Activated CD8-positive, alpha-beta T cell treated with anti-CD3 and anti-CD28 coated beads for 36 hours (primary cell): Measurements from ENCODE around the gene SP100. TPM values are rescaled to one million over a fixed set of nuclear protein-coding genes. Genes with fewer than 3 reads are reported as not detected.

Source experiments
- ATAC-seq: fragments of 200-7000 bp; cut with Tn5 transposase; one replicate; pipeline ENCODE4 v1.10.0; 2021; ENCODE audit warnings: mild to moderate bottlenecking, moderate library complexity
- CTCF ChIA-PET: fragments of 350-600 bp; sonication (Branson Sonifier 250); formaldehyde crosslinking; loops from one replicate; lab custom pipeline; 2021; ENCODE audit warnings: antibody characterized with exemption; lab: Charles Lee
- POLR2A ChIA-PET: fragments of 350-600 bp; sonication (Branson Sonifier 250); formaldehyde crosslinking; loops from one replicate; lab custom pipeline; 2021; ENCODE audit warnings: antibody characterized with exemption; lab: Charles Lee
- DNase-seq: peaks from one replicate; pipeline ENCODE4 v3.0.0-alpha.2; 2020
- H3K27ac Mint-ChIP-seq: one replicate; pipeline ENCODE4 v1.8.0; 2021; ENCODE audit warnings: mild to moderate bottlenecking, mixed read lengths
- H3K27me3 Mint-ChIP-seq: one replicate; pipeline ENCODE4 v1.8.0; 2021; ENCODE audit warnings: mixed read lengths
- H3K36me3 Mint-ChIP-seq: one replicate; pipeline ENCODE4 v1.8.0; 2021; ENCODE audit warnings: low read depth, mixed read lengths
- H3K4me1 Mint-ChIP-seq: one replicate; pipeline ENCODE4 v1.8.0; 2021; ENCODE audit warnings: low read depth, mixed read lengths
- H3K4me3 Mint-ChIP-seq: one replicate; pipeline ENCODE4 v1.8.0; 2021; ENCODE audit warnings: mild to moderate bottlenecking, moderate library complexity, mixed read lengths
- H3K9me3 Mint-ChIP-seq: one replicate; pipeline ENCODE4 v1.8.0; 2021; ENCODE audit warnings: mixed read lengths
- intact Hi-C: fragments of 100-400 bp; cut with micrococcal nuclease; formaldehyde crosslinking; loops from one replicate; pipeline ENCODE4 v1.10.0; 2022
- total RNA-seq, 2 experiments: library from RNA; stranded (reverse); gene quantifications; one replicate each; pipeline ENCODE4 v1.2.3, GENCODE V29; 2021
- TF ChIP-seq, protein P1 (sequence below): fragments of 200-600 bp; IDR thresholded peaks from one replicate; pipeline ENCODE4 v1.8.0; 2022; ENCODE audit warnings: antibody characterized with exemption, mild to moderate bottlenecking

The SP100 gene
- total RNA-seq, 2 experiments from 2014 or later: 108 TPM

DNA sequence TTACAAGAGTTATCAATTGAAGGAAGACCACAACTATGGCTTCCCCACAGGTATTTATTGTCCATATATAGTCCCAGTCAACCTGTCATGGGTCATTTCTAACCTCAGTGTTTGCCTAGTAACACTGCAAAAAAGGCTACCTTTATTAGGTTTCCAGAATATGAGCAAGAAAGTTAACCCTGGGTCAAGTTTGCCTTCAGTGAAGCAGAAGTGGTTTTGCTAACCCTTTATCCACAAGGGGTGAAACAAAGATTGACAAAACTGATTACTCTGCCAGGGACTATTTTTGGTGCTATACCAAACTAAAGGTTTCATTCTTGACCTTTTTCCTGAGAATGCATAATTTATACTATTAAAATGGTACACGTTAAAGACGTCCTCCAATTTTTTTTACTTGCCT, 28.8 kb downstream of the SP100 start:
- no peak overlapping the region for H3K27ac Mint-ChIP-seq
- no peak overlapping the region for H3K4me3 Mint-ChIP-seq
- ChIA-PET CTCF (no interaction called here), POLR2A (no interaction called here)
- H3K4me1 Mint-ChIP-seq: peaks cover 78% of the 10 kb centered on the region
- TF ChIP-seq, protein P1, sequence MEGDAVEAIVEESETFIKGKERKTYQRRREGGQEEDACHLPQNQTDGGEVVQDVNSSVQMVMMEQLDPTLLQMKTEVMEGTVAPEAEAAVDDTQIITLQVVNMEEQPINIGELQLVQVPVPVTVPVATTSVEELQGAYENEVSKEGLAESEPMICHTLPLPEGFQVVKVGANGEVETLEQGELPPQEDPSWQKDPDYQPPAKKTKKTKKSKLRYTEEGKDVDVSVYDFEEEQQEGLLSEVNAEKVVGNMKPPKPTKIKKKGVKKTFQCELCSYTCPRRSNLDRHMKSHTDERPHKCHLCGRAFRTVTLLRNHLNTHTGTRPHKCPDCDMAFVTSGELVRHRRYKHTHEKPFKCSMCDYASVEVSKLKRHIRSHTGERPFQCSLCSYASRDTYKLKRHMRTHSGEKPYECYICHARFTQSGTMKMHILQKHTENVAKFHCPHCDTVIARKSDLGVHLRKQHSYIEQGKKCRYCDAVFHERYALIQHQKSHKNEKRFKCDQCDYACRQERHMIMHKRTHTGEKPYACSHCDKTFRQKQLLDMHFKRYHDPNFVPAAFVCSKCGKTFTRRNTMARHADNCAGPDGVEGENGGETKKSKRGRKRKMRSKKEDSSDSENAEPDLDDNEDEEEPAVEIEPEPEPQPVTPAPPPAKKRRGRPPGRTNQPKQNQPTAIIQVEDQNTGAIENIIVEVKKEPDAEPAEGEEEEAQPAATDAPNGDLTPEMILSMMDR: no peak
- H3K27me3 Mint-ChIP-seq: no peaks in the 10 kb centered on the region
- peaks cover 77% of the 10 kb centered on the region for H3K36me3 Mint-ChIP-seq
- no peak for ATAC-seq
- intact Hi-C loops: loop anchor here (10.0 kb wide), 2 partner anchors 220 to 350 kb away; partner anchors contain the start of gene SP140
- DNase-seq: no peak
- H3K9me3 Mint-ChIP-seq: no peaks in the 10 kb centered on the region

- DNase-seq (peak; percentile 75), ATAC-seq (peak; percentile 13)
- TF ChIP-seq, protein P1: no peak
- Mint-ChIP-seq H3K4me1 (peaks cover 66% of the 10 kb centered on the region), H3K4me3 (no peak overlapping the region), H3K27ac (peak overlapping the region; percentile 99), H3K36me3 (peaks cover 83% of the 10 kb centered on the region), H3K9me3 (no peaks in the 10 kb centered on the region), H3K27me3 (no peaks in the 10 kb centered on the region)
- ChIA-PET POLR2A (interaction anchor here (0.9 to 1.4 kb wide), 3 partner anchors 21 to 293 kb away, joined by 3 read pairs; no protein-coding TSS in a partner anchor), CTCF (interaction anchor here (1.1 to 2.0 kb wide), 3 partner anchors 34 to 267 kb away, joined by 4 to 5 read pairs (median 5); no protein-coding TSS in a partner anchor)
- intact Hi-C loops: loop anchor here (10.0 kb wide), 2 partner anchors 222 to 348 kb away; partner anchors contain the start of gene SP140
These were observed 31.0 kb downstream of the SP100 start for GRCh38 chr2:230447036-230447435.

DNA sequence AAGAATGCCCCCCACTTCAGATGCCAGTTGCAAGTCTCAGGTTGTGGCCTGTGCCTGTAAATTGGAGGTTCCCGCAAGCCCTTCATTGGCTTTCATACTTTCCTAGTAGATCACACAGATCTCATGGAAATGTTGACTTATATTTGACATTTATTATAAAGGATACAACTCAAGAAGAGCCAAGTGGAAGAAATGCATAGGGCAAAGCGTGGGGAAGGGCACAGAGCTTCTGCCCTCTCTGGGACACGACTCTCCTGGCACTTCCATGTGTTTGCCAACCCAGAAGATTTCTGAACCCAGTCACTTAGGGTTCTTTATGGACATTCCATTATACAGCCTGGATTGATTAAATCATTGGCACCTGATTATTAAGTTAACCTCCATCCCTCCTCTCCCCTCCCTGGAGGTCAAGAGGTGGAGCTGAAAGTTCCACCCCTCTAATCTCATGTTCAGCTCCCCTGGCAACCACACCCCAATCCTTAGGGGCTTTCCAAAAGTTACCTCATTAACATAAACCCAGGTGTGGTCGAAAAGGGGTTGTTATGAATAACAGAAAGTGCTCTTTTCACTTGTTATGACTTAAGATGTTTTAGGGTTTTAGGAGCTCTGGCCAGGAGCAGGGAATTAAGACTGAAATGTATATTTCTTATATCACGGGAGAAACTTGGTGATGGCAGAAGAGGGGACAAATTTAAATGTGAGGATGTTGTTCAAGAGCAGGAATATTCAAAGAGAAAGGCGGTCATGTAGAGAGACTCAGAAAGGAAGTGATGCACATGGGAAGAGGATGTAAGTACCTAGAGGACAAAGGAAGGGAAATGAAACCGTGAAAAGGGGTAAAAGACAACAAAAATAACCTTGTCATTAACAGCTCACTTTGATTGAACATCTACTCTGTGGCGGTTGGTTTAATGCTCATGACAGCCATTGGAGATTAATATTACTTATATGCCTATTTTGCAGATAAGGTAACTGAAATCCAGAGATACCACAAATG, 31.8 kb downstream of the SP100 start:
- peak; percentile 89 for ATAC-seq
- Mint-ChIP-seq H3K36me3 (peaks cover 85% of the 10 kb centered on the region), H3K27ac (peak overlapping the region; percentile 99), H3K4me1 (peaks cover 62% of the 10 kb centered on the region), H3K9me3 (peaks cover under 1% of the 10 kb centered on the region), H3K4me3 (peak overlapping the region; percentile 67), H3K27me3 (no peaks in the 10 kb centered on the region)
- DNase-seq: peak; percentile 69
- TF ChIP-seq, protein P1: no peak
- ChIA-PET CTCF (interaction anchor here (1.0 to 2.0 kb wide), 7 partner anchors 10 to 266 kb away, joined by 3 to 5 read pairs (median 3); no protein-coding TSS in a partner anchor), POLR2A (interaction anchor here (1.0 to 1.5 kb wide), 8 partner anchors 17 to 292 kb away, joined by 3 to 6 read pairs (median 4); no protein-coding TSS in a partner anchor)
- intact Hi-C loops: loop anchor here (10.0 kb wide), 2 partner anchors 223 to 347 kb away; partner anchors contain the start of gene SP140

DNA sequence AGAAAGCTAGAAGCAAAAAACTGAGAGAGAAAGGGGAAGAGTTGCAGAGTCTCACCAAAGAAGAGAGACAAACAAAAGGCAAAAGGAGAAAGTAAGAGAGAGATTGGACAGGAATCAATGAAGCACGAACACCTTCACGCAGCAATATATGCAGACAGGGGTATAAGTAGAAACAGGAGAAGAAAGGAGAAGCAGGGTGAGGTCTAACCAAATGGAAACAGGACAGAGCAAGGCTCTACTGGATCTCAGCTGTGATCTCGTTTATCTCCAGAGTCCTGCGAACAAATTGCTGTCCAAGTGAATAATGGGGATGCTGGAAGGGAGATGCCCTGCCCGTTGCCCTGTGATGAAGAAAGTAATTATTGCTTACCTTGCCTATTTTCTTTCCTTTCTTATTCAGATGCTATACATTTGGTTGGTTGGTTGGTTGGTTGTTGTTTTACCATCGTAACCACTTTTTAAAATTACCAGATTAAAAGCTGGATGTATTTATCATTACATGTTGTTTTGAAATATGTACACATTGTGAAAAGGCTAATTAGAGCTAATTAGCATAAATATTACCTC, 34.0 kb downstream of the SP100 start:
- intact Hi-C loops: loop anchor here (10.0 kb wide), 2 partner anchors 225 to 345 kb away; partner anchors contain the start of gene SP140
- Mint-ChIP-seq H3K4me1 (peaks cover 68% of the 10 kb centered on the region), H3K27ac (peak overlapping the region; percentile 99), H3K36me3 (peaks cover 89% of the 10 kb centered on the region), H3K27me3 (no peaks in the 10 kb centered on the region), H3K9me3 (peaks cover 4% of the 10 kb centered on the region), H3K4me3 (no peak overlapping the region)
- TF ChIP-seq, protein P1: no peak
- DNase-seq (no peak), ATAC-seq (no peak)
- CTCF ChIA-PET: no interaction called here
- POLR2A ChIA-PET: interaction anchor here (0.7 kb wide), 1 partner anchor 32 kb away, joined by 3 read pairs; no protein-coding TSS in a partner anchor
